GM20000 (cell line): Measurements from ENCODE around the gene BICD2.

Experiments used
- DNase-seq: peaks from one replicate; pipeline ENCODE4 v3.0.0; 2012; ENCODE audit warnings: low spot score
- CTCF ChIP-seq: IDR thresholded peaks from 2 replicates; pipeline ENCODE4 v1.5.1; 2012; ENCODE audit warnings: mild to moderate bottlenecking, control low read depth; ENCODE audit errors: extremely low read depth, missing control alignments

Gene BICD2

GRCh38 chr9:92749071-92749933 is 15.3 kb downstream of the BICD2 start:
- TF ChIP-seq CTCF = no peak
- no peak for DNase-seq

DNA sequence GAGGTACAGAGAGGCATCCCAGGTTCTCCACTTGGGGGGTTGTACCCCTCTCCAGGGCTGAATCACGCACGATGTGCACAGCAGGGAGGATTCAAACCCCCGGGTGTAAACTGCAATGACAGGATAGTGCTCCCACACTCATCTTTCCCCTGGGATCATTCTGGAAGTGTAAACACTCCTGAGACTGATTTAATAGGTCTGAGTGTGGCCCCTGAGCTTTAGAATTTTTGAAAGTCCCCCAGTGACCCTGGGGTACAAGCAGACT is 16.5 kb downstream of the BICD2 start:
- no peak for DNase-seq
- no peak for TF ChIP-seq CTCF

GRCh38 chr9:92747459-92748232 is 17.0 kb downstream of the BICD2 start:
- no peak for DNase-seq

DNA sequence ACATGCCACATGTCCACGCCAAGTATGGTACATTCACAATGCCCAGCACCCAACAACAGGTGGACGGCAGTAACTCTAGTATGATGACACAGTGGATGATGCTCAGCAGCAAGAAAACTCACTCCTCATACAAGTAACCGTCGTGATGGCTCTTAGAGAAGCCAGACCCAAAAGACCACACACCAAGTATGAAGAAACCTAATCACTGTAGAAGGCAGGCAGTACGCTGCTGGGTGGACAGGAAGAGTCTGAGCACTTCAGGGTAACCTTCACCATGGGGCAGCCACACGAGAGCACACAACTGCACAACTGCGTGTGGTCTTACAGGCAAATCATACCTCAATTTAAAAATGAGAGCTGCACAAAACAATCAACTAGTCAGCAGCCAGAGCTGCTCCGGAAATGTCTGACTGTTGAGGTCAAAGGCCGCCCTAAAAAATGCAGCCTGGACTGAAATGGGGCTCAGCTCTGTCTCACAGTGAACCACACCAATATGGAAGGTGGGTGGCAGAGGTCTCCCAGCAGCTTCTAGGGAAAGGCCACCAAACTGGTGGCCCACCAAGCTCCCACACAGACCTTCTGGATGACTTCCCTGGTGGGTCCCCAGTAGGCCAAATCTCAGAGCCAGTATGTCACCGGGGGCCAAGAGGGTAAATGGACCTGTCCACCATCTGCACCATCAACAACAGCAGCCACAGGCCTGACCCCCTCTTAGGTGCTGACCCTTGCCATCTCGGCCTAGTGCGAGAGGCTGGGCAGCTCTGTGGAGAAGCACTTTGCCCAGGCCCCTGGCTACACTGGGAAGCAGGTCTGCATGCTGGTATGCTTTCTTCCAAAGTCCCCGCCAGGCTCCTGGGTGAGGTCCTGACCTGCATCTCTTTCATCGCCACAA is 17.8 kb downstream of the BICD2 start:
- TF ChIP-seq CTCF = no peak
- DNase-seq = no peak

More at GRCh38 chr9:92747459-92748232, 17.0 kb downstream of the BICD2 start:
- no peak for TF ChIP-seq CTCF

- TF ChIP-seq CTCF = no peak
- DNase-seq = no peak
Observed at GRCh38 chr9:92745881-92746280, 18.8 kb downstream of the BICD2 start.

GRCh38 chr9:92745331-92745730 is 19.3 kb downstream of the BICD2 start:
- no peak for TF ChIP-seq CTCF
- DNase-seq = no peak
